Skin epidermis (tissue), 12 donors: ENCODE results near the gene DCAF7.
A peak's percentile ranks its signal among the peaks of the same experiment; 100 is the strongest.

Experiments used
- H3K27ac ChIP-seq, 21 experiments: fragments of 200-600 bp; sonication (generic) in 11 of 21; one replicate each; pipeline ENCODE4 v1.5.0; 2020; ENCODE audit warnings: mild to moderate bottlenecking in 3 of 21, inconsistent platforms in 2 of 21, moderate library complexity in 2 of 21
- H3K4me3 ChIP-seq, 7 experiments: fragments of 200-600 bp; sonication (generic) in 2 of 7; one replicate each; pipeline ENCODE4 v1.5.0; 2020; ENCODE audit warnings: inconsistent platforms in 2 of 7, mild to moderate bottlenecking in 2 of 7, moderate library complexity in 1 of 7

The DCAF7 gene

DNA sequence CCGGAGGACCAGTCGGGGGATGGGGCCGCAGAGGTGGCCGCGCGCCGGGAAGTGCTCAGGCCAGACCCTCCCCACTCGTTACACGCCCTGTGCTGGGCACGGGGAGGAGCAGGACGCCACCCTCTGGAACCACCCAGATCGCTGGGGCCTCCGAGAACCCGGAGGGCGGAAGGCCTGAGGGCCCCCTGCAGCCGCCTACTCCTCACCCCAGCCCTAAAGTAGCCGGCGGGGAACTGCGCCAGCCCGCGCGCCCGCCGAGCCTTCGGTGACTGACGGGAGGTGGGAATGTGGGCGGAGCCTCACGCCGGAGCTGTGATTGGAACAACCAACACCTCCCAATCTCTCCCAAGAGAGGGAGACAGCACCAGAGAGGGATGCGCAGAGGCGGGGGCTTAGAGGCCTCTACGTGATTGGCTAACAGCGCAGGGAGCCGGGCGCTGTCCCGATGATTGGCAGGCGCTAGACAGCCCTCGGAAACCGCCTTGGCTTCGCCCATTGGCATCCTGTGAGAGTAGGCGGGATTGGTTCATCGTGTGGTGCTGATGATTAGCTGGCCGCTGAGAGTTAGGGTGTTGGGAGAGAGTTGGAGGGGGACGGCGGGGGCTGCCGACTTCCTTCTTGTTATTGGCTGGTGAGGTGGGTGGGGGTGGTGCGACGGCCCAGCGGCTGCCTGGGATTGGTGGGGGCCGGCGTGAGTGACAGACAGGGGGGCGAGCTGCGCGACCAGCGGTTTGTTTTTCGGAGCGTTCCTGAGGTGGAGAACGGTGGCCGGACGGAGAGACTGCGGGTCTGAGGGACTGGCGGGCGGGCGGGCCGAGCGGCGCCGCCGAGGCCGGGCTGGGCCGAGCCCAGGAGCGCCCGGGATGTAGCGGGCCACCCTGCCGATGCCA lies 71.7 kb downstream of the DCAF7 start, which contains the start of gene MAP3K3:
Gene MAP3K3, plus strand, starts transcription at position 734 of the 890 bp plus-strand sequence. CDS start 343 bp downstream, outside the sequence.
- Histone ChIP-seq H3K27ac (peak within 1 kb of the TSS; percentile 57 to 89 (median 83)), H3K4me3 (peak within 1 kb of the TSS; percentile 61 to 76 (median 75))

GRCh38 chr17:63622574-63623390 lies 72.5 kb downstream of the DCAF7 start:
- peak overlapping the region; percentile 6 to 86 (median 80) for H3K27ac ChIP-seq
- H3K4me3 ChIP-seq = peak overlapping the region; percentile 48 to 76 (median 75)

DNA sequence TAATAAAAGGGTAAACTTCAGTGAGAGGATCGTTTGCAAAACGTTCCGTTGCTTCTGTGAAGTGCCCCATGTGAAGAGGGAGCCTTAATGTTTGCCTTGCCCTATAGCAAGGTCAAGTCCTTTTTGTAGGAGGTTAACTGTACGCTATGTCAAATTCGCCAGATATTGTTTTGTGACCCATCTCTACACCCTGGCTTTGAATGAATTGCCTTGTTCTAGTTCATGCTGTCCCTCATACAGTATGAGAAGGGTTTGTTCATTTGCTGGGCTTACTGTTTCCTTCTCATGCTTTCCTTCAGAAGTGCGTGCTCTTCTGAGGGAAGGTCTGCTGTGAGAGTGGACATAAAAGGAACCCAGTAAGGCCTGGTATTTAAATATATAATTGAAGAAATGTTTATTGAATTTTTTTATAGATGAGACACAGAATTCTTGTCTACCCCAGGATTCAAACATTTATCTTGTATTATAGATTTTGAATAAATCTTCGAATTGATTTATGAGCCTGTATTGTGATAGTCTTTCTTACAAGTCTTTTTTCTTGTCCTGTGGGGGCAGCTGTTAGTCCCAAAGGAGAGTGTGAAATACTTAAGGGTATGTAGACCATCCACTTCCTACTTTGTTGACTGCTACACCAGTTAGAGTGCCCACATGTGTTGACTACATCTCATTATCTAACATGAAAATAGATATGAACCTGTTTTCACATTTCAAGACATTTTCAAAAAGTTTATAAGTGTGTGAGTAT lies 73.7 kb downstream of the DCAF7 start:
- peak overlapping the region in 10 of 21 experiments; percentile 66 to 86 (median 82) for H3K27ac ChIP-seq
- H3K4me3 ChIP-seq = peak overlapping the region in 6 of 7 experiments; percentile 48 to 76 (median 75)

GRCh38 chr17:63624531-63624880 lies 74.2 kb downstream of the DCAF7 start:
- no peak overlapping the region for H3K4me3 ChIP-seq
- H3K27ac ChIP-seq = peak overlapping the region in 1 of 21 experiments; percentile 85

- no peak overlapping the region for H3K4me3 ChIP-seq
- H3K27ac ChIP-seq = peak overlapping the region in 4 of 21 experiments; percentile 5 to 42 (median 15)
Observed at GRCh38 chr17:63626551-63627180, 76.4 kb downstream of the DCAF7 start.

GRCh38 chr17:63629627-63630026 lies 79.3 kb downstream of the DCAF7 start:
- H3K4me3 ChIP-seq = no peak overlapping the region
- peak overlapping the region in 2 of 21 experiments; percentile 14 to 29 for H3K27ac ChIP-seq

GRCh38 chr17:63631062-63631461 lies 80.8 kb downstream of the DCAF7 start:
- H3K4me3 ChIP-seq = no peak overlapping the region
- H3K27ac ChIP-seq = peak overlapping the region in 1 of 21 experiments; percentile 28

- Histone ChIP-seq H3K4me3 (no peak overlapping the region), H3K27ac (peak overlapping the region in 1 of 21 experiments; percentile 28)
Observed at GRCh38 chr17:63631626-63632025, 81.3 kb downstream of the DCAF7 start.

DNA sequence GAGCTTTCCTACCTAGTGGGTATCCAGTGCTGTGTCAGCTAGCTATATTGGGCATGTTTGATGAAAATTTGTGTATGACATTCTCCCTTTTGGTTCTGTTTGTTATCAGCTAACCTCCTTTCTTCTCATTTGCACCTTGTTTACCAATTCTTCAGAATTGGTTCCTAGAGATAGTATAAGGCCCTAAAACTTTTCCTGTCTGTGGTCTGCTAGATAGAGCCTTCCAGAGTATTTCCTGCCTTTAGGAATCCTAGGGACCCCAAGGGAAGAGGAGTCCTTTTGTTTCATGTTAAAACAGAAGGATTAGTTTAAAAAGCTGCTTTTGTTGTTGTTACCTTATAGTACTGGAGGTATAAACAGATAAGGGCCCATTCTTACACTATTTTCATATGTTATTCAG lies 83.5 kb downstream of the DCAF7 start:
- H3K27ac ChIP-seq = peak overlapping the region in 8 of 21 experiments; percentile 2 to 37 (median 28)
- no peak overlapping the region for H3K4me3 ChIP-seq

- Histone ChIP-seq H3K4me3 (no peak overlapping the region), H3K27ac (peak overlapping the region in 8 of 21 experiments; percentile 10 to 37 (median 28))
Observed at GRCh38 chr17:63634163-63634562, 83.9 kb downstream of the DCAF7 start.

GRCh38 chr17:63634816-63635215 lies 84.5 kb downstream of the DCAF7 start:
- H3K27ac ChIP-seq = peak overlapping the region in 7 of 21 experiments; percentile 15 to 39 (median 25)
- H3K4me3 ChIP-seq = no peak overlapping the region

DNA sequence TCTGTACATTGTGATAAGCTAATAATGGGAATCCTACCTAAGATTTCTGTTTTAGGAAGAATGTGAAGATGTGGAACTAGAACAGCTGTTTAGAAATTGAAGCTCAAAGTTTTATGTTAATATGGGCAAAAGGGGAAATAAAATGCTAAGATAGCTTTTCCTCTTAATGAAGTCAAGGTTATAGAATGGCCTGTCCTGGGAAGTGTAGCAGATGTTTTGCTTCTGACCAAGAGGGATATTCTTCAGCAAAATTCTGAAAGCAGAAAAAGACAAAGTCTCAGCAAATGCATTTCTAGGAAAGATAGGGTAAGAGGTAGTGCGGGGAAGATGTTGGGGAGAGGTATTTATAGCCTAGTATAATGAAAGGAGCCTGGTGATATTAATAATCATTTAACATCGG lies 85.0 kb downstream of the DCAF7 start:
- no peak overlapping the region for H3K4me3 ChIP-seq
- H3K27ac ChIP-seq = peak overlapping the region in 1 of 21 experiments; percentile 25

DNA sequence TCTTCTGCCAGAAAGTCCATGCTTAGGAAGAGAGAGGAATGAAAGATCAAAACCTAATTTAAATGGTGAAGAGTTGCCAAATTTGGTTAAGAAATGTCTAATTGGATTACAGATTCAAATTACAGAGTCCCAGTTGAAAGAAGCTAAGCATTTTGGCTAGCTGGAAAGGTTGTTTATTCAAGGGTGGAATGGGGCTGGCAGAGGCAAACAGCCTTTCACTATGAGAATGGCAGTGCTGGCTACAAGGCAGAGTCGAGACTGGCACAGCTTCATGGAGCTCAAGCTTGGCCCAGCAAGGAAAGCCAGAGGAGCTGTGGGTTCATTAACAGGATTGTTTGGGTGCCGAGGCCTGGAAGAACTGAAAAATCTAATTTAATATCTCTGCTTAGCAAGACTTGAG lies 85.5 kb downstream of the DCAF7 start:
- Histone ChIP-seq H3K27ac (no peak overlapping the region), H3K4me3 (no peak overlapping the region)

DNA sequence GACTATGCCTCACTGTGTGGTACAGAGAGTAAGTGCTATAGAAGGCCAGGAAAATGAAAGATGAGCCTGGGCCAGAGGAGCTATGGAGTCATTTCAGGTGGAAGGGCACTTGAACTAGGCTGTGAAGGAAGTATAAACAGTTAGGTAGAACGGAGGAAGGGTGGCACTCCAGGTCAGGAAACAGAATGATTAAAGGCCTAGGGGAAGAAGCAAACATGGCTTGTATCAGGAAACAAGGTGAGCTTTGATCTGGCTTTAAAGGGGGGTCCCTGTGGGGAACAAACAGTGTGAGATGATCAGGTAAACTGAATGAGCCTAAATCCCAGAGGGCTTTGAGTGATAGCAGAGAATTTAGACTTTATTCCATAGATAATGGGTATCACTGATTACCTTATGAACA lies 88.8 kb downstream of the DCAF7 start:
- Histone ChIP-seq H3K27ac (no peak overlapping the region), H3K4me3 (no peak overlapping the region)

DNA sequence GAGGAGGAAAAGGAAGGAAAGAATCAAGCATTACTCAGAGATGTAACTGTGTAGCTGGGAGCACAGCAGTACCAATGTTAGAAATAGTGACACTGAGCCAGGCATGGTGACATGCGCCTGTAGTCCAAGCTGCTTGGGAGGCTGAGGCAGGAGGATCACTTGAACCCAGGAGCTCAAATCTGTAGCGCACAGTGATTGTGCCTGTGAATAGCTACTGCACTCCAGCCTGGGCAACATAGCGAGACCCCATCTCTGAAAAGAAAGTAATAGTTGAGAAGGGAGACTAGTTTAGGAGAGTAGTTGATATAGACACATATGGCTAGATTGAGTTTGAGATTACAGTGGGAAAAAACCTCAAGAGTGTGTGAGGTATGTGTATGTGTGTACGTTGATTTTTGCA lies 89.8 kb downstream of the DCAF7 start:
- Histone ChIP-seq H3K4me3 (no peak overlapping the region), H3K27ac (no peak overlapping the region)

DNA sequence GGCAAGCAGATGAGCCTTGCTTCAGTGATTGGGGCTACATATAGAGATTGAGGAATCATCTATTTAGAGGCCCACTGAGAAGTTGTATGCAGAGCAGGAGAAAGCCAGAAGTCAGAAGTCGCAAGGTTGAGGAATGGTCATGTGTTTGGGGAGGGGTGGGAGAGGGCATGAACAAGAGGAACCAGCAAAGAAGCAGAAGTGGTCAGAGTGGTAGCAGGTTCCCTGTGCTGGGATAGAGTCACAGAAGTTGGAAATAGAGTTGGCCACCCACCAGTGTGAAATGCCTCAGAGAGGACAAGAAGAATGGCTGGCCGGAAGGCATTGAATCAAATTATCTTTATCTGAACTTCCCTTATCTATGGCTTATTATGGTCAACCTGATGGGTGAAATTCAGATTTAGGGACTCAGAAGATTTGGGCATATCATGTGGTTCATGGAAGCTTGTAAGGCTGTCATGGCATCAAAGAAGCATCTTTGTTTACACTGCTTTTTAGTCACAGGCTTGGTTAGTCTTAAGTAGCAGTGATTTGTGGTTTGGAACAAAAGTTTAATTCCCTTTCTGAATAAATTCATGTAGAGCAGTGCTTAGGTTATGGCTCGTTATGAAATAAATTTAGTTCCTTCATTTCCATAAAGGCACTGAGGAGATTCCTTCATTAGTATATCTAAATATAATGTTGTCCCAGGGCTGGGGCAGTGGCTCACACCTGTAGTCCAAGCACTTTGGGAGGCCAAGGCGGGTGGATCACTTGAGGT lies 91.6 kb downstream of the DCAF7 start:
- Histone ChIP-seq H3K4me3 (no peak overlapping the region), H3K27ac (peak overlapping the region in 1 of 21 experiments; percentile 30)
